IMR-90 (cell line): ENCODE measurements around the gene INCA1. TPM values are rescaled to one million over a fixed set of nuclear protein-coding genes. Genes with fewer than 3 reads are reported as not detected.

Experiments
- ATAC-seq: fragments of 200-7000 bp; cut with Tn5 transposase; 2 replicates; pipeline ENCODE4 v1.9.1; 2020; ENCODE audit warnings: low read depth, mild to moderate bottlenecking, moderate library complexity
- BruUV-seq: library from RNA; stranded (reverse); fragments of 400-500 nt; replicated peaks from 2 replicates; lab custom pipeline; 2021; lab: Mats Ljungman, UMichigan
- CTCF ChIA-PET: fragments of 300-600 bp; formaldehyde crosslinking; extraction: SDS; loops from one replicate; lab custom pipeline; 2021; ENCODE audit warnings: antibody characterized with exemption; lab: Yijun Ruan, JAX
- POLR2A ChIA-PET: fragments of 300-600 bp; sonication (Branson Sonifier 250); formaldehyde crosslinking; loops from one replicate; lab custom pipeline; 2022; ENCODE audit warnings: antibody characterized with exemption; ENCODE audit not compliant: unreplicated experiment; lab: Charles Lee
- DNase-seq: peaks from one replicate; pipeline ENCODE4 v3.0.0; 2013
- H2AFZ ChIP-seq: replicated peaks from 2 replicates; pipeline ENCODE3; 2013; ENCODE audit warnings: low read length, mild to moderate bottlenecking; ENCODE audit not compliant: poor library complexity
- H2AK5ac ChIP-seq: 2 replicates; pipeline ENCODE4 v1.6.1; 2013; ENCODE audit warnings: low read depth, low read length, inconsistent platforms
- H2AK9ac ChIP-seq: replicated peaks from 2 replicates; pipeline ENCODE3; 2013; ENCODE audit warnings: mild to moderate bottlenecking, low read depth, low read length, moderate library complexity; ENCODE audit not compliant: poor library complexity
- H2BK120ac ChIP-seq: 2 replicates; pipeline ENCODE4 v1.6.1; 2013; ENCODE audit warnings: low read depth, low read length, inconsistent platforms
- H2BK15ac ChIP-seq: 3 replicates; pipeline ENCODE4 v1.6.1; 2013; ENCODE audit warnings: low read depth, low read length, inconsistent platforms
- H2BK20ac ChIP-seq: 2 replicates; pipeline ENCODE4 v1.6.1; 2013; ENCODE audit warnings: low read depth, mild to moderate bottlenecking, inconsistent platforms, low read length, moderate library complexity
- H2BK5ac ChIP-seq: 2 replicates; pipeline ENCODE4 v1.6.1; 2013; ENCODE audit warnings: mild to moderate bottlenecking, low read depth, low read length, inconsistent platforms; ENCODE audit not compliant: poor library complexity, severe bottlenecking
- H3K14ac ChIP-seq: replicated peaks from 2 replicates; pipeline ENCODE4 v1.6.1; 2013; ENCODE audit warnings: low read depth, low read length, inconsistent platforms
- H3K18ac ChIP-seq: 2 replicates; pipeline ENCODE4 v1.6.1; 2013; ENCODE audit warnings: low read depth, low read length, control low read depth
- H3K23ac ChIP-seq: 2 replicates; pipeline ENCODE4 v1.6.1; 2013; ENCODE audit warnings: low read depth, low read length, inconsistent platforms
- H3K27ac ChIP-seq: 2 replicates; pipeline ENCODE4 v1.5.1; 2013; ENCODE audit warnings: mild to moderate bottlenecking, control low read depth, low read length; ENCODE audit not compliant: insufficient read depth
- H3K27me3 ChIP-seq: 2 replicates; pipeline ENCODE4 v1.6.1; 2013; ENCODE audit warnings: low read length; ENCODE audit not compliant: control insufficient read depth, insufficient read depth
- H3K36me3 ChIP-seq: 2 replicates; pipeline ENCODE4 v1.6.1; 2013; ENCODE audit warnings: low read length, mixed read lengths; ENCODE audit not compliant: control insufficient read depth, insufficient read depth
- H3K4ac ChIP-seq: 2 replicates; pipeline ENCODE4 v1.6.1; 2013; ENCODE audit warnings: low read depth, low read length, inconsistent platforms
- H3K4me1 ChIP-seq: 2 replicates; pipeline ENCODE4 v1.6.1; 2013; ENCODE audit warnings: low read length, mixed read lengths; ENCODE audit not compliant: control insufficient read depth, insufficient read depth
- H3K4me2 ChIP-seq: 2 replicates; pipeline ENCODE4 v1.6.1; 2013; ENCODE audit warnings: low read depth, mild to moderate bottlenecking, control low read depth, low read length, moderate library complexity
- H3K4me3 ChIP-seq: 2 replicates; pipeline ENCODE4 v1.5.1; 2013; ENCODE audit warnings: low read depth, mild to moderate bottlenecking, control low read depth, low read length, moderate library complexity; ENCODE audit not compliant: insufficient read depth
- H3K56ac ChIP-seq: 2 replicates; pipeline ENCODE4 v1.6.1; 2013; ENCODE audit warnings: low read length, inconsistent platforms; ENCODE audit not compliant: insufficient read depth; ENCODE audit errors: extremely low read depth
- H3K79me1 ChIP-seq, 2 experiments: 2 replicates each; pipeline ENCODE4 v1.6.1; 2013; ENCODE audit warnings: low read length in 2 of 2, inconsistent platforms in 1 of 2, low read depth in 1 of 2
- H3K9ac ChIP-seq: 2 replicates; pipeline ENCODE4 v1.6.1; 2013; ENCODE audit warnings: low read depth, low read length, control low read depth
- H3K9me1 ChIP-seq: 2 replicates; pipeline ENCODE4 v1.6.1; 2013; ENCODE audit warnings: low read length, inconsistent platforms; ENCODE audit not compliant: insufficient read depth
- H3K9me3 ChIP-seq: 2 replicates; pipeline ENCODE4 v1.6.1; 2013; ENCODE audit warnings: low read length; ENCODE audit not compliant: control insufficient read depth, insufficient read depth
- H4K20me1 ChIP-seq: 2 replicates; pipeline ENCODE4 v1.6.1; 2013; ENCODE audit warnings: low read length, inconsistent platforms; ENCODE audit not compliant: insufficient read depth
- H4K5ac ChIP-seq: 2 replicates; pipeline ENCODE4 v1.6.1; 2013; ENCODE audit warnings: mild to moderate bottlenecking, low read depth, low read length, control low read depth
- H4K8ac ChIP-seq, 2 experiments: 2 replicates each; pipeline ENCODE4 v1.6.1; 2013; ENCODE audit warnings: low read depth in 2 of 2, low read length in 2 of 2, control low read depth in 1 of 2, inconsistent platforms in 1 of 2
- H4K91ac ChIP-seq: 2 replicates; pipeline ENCODE4 v1.6.1; 2013; ENCODE audit warnings: low read depth, low read length, inconsistent platforms; ENCODE audit not compliant: insufficient read depth
- BHLHE40 ChIP-seq: fragments of 150-350 bp; IDR thresholded peaks from 2 replicates; pipeline ENCODE4 v1.6.1; 2016; ENCODE audit warnings: mild to moderate bottlenecking, low read depth, low read length
- CEBPB ChIP-seq: IDR thresholded peaks from 2 replicates; pipeline ENCODE4 v1.6.1; 2012; ENCODE audit warnings: low read depth, low read length, improper control_type of control experiment
- CHD1 ChIP-seq: IDR thresholded peaks from 2 replicates; pipeline ENCODE4 v1.6.1; 2012; ENCODE audit warnings: low read depth, low read length, improper control_type of control experiment
- FOS ChIP-seq: fragments of 150-350 bp; IDR thresholded peaks from 2 replicates; pipeline ENCODE4 v1.6.1; 2016; ENCODE audit warnings: low read depth, low read length
- MAFK ChIP-seq: IDR thresholded peaks from 2 replicates; pipeline ENCODE4 v1.6.1; 2012; ENCODE audit warnings: low read depth, low read length, improper control_type of control experiment
- MAZ ChIP-seq: IDR thresholded peaks from 2 replicates; pipeline ENCODE4 v1.6.1; 2012; ENCODE audit warnings: low read depth, mild to moderate bottlenecking, low read length, improper control_type of control experiment, moderate library complexity, borderline replicate concordance
- MXI1 ChIP-seq: IDR thresholded peaks from 2 replicates; pipeline ENCODE4 v1.6.1; 2012; ENCODE audit warnings: low read depth, mild to moderate bottlenecking, low read length, moderate library complexity, borderline replicate concordance
- POLR2A ChIP-seq: IDR thresholded peaks from 2 replicates; pipeline ENCODE4 v1.6.1; 2012; ENCODE audit warnings: mild to moderate bottlenecking, low read depth, low read length
- RCOR1 ChIP-seq: IDR thresholded peaks from 2 replicates; pipeline ENCODE4 v1.6.1; 2012; ENCODE audit warnings: mild to moderate bottlenecking, low read length, improper control_type of control experiment; ENCODE audit not compliant: insufficient replicate concordance
- RFX5 ChIP-seq: IDR thresholded peaks from 2 replicates; pipeline ENCODE4 v1.8.0; 2012; ENCODE audit warnings: low read depth, mild to moderate bottlenecking, low read length, moderate library complexity
- SMC3 ChIP-seq: fragments of 150-350 bp; IDR thresholded peaks from 2 replicates; pipeline ENCODE4 v1.6.1; 2016; ENCODE audit warnings: low read depth, mild to moderate bottlenecking, antibody characterized with exemption, low read length, moderate library complexity
- WGBS, 2 experiments: methylation state at CpG; one replicate each; pipeline versions ENCODE4 v1.1.5 to v1.1.7; 2013; ENCODE audit warnings: missing lambda C conversion rate in 2 of 2; ENCODE audit not compliant: insufficient read length in 1 of 2; ENCODE audit errors: extremely low coverage in 2 of 2; 5-methylcytosine and 5-hydroxymethylcytosine counted together
- dilution Hi-C: fragments of 300-500 bp; cut with HindIII; formaldehyde crosslinking; loops from one replicate; pipeline ENCODE4 v1.14.3; 2018; ENCODE audit warnings: low sequenced_read_pairs; ENCODE audit not compliant: unreplicated experiment
- in situ Hi-C: fragments of 300-500 bp; cut with MboI; formaldehyde crosslinking; loops from 3 replicates; pipeline ENCODE4 v1.14.3; 2019; ENCODE audit warnings: low sequenced_read_pairs, inconsistent platforms, mixed read lengths
- intact Hi-C: fragments of 100-400 bp; cut with micrococcal nuclease; formaldehyde crosslinking; loops from 2 replicates; pipeline ENCODE4 v1.10.0; 2022
- polyA plus RNA-seq, 3 experiments: library from polyadenylated mRNA; depleted of rRNA; stranded (reverse); fragments of >200 nt; gene quantifications; 2 replicates each; pipeline ENCODE4 v1.2.3, GENCODE V29; 2012; ENCODE audit warnings: low replicate concordance in 1 of 3
- total RNA-seq: library from RNA; depleted of rRNA; stranded (reverse); fragments of >200 nt; gene quantifications from 2 replicates; pipeline ENCODE4 v1.2.3, GENCODE V29; 2012
- TF ChIP-seq, protein P1 (sequence below): fragments of 150-350 bp; IDR thresholded peaks from 2 replicates; pipeline ENCODE4 v1.6.1; 2017; ENCODE audit warnings: mild to moderate bottlenecking, antibody characterized with exemption, low read length, low read depth
- TF ChIP-seq, protein P2 (sequence below): fragments of 150-350 bp; IDR thresholded peaks from 2 replicates; pipeline ENCODE4 v1.6.1; 2016; ENCODE audit warnings: low read depth, mild to moderate bottlenecking, low read length, moderate library complexity, borderline replicate concordance
- TF ChIP-seq, protein P3 (sequence below): conservative IDR thresholded peaks from 2 replicates; pipeline ENCODE4 v1.5.1; 2012; ENCODE audit warnings: mild to moderate bottlenecking, low read depth, low read length, improper control_type of control experiment

The INCA1 gene
- total and polyA plus RNA-seq, 2 of the 4 experiments (the other 2 are of a cell fraction): 0.18 to 0.51 TPM

DNA sequence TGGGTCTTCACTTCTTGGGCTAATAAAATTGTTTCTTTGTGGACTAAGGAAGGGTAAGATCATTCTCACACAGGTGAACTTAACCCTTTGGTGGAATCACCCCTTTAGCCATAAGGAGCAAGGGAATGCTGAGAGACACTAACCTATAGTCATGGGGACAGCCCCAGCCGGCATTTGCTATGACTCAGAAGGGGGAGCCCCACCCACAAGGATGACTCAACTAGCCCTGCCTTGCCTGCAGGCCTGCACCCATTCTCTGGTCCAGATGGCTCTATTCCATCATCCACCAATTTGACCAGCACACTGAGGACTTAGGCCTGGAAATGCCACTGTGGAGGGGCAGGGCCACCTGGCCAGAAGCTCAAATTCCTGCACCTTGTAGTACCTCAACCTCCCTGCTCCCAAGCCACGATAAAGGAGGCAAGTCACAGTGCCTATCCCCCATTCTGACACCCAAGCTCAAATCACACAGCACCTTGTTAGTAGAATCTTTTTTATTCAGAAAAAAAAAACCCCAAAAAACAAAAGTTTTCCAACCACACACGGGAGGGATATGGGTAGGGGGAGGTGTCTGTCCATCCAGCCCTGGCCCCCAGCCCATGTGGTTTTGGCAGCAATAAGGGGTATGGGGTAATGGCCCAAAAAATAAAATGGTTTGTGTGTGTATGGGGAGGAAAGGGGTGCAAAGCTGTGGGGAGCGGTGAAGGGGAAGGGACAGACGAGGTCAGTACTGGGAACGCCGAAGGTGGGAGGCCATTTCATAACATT is 52.0 kb downstream of the INCA1 start:
- Histone ChIP-seq H3K27ac (peak overlapping the region; percentile 96), H4K20me1 (peaks cover 66% of the 10 kb centered on the region), H3K14ac (peak overlapping the region; percentile 95; the same call in 1 of the 2 replicates), H2AK5ac (peak overlapping the region; percentile 94), H3K56ac (peak overlapping the region; percentile 26; the same call in 1 of the 2 replicates), H4K91ac (no peak overlapping the region), H3K79me1 (peaks cover 12 to 47% of the 10 kb centered on the region in 2 experiments; a peak in 3 of 4 replicates), H3K4me1 (peaks cover 16% of the 10 kb centered on the region), H3K4me2 (peak overlapping the region; percentile 78), H4K8ac (no peak overlapping the region; a peak in 1 of 4 replicates), H2AK9ac (peak overlapping the region; percentile 46), H3K9me3 (no peaks in the 10 kb centered on the region), H2AFZ (no peak overlapping the region), H3K4ac (peak overlapping the region; percentile 74), H2BK15ac (no peak overlapping the region), H3K9me1 (peaks cover 9% of the 10 kb centered on the region; the same call in 1 of the 2 replicates), H2BK120ac (no peak overlapping the region), H3K36me3 (peaks cover 41% of the 10 kb centered on the region), H2BK5ac (peak overlapping the region; percentile 98), H3K9ac (peak overlapping the region; percentile 97), H4K5ac (no peak overlapping the region), H2BK20ac (no peak overlapping the region), H3K18ac (no peak overlapping the region), H3K27me3 (no peaks in the 10 kb centered on the region), H3K23ac (peak overlapping the region; percentile 65), H3K4me3 (no peak overlapping the region)
- ATAC-seq: peak; percentile 10
- 0 to 100% methylated on average over 1 of the region's 7 CpGs for WGBS, 2 experiments
- intact Hi-C loops: no loop called here
- dilution Hi-C loops: no loop called here
- no TSS peak for BruUV-seq
- POLR2A ChIA-PET: interaction anchor here (0.7 to 2.2 kb wide), 3 partner anchors 22 to 52 kb away, joined by 3 to 6 read pairs (median 4); partner anchors contain the start of genes CAMTA2, INCA1 and SPAG7
- peak; percentile 93 for DNase-seq
- in situ Hi-C loops: no loop called here
- CTCF ChIA-PET: no interaction called here
- TF ChIP-seq RCOR1: no peak
- no peak for TF ChIP-seq SMC3
- no peak for TF ChIP-seq MAFK
- TF ChIP-seq, protein P1, sequence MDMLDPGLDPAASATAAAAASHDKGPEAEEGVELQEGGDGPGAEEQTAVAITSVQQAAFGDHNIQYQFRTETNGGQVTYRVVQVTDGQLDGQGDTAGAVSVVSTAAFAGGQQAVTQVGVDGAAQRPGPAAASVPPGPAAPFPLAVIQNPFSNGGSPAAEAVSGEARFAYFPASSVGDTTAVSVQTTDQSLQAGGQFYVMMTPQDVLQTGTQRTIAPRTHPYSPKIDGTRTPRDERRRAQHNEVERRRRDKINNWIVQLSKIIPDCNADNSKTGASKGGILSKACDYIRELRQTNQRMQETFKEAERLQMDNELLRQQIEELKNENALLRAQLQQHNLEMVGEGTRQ: no peak
- peak; percentile 98 for TF ChIP-seq FOS
- no peak for TF ChIP-seq CHD1
- TF ChIP-seq, protein P2, sequence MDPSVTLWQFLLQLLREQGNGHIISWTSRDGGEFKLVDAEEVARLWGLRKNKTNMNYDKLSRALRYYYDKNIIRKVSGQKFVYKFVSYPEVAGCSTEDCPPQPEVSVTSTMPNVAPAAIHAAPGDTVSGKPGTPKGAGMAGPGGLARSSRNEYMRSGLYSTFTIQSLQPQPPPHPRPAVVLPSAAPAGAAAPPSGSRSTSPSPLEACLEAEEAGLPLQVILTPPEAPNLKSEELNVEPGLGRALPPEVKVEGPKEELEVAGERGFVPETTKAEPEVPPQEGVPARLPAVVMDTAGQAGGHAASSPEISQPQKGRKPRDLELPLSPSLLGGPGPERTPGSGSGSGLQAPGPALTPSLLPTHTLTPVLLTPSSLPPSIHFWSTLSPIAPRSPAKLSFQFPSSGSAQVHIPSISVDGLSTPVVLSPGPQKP: no peak
- peak; percentile 62; the same call in 1 of the 2 replicates for TF ChIP-seq MXI1
- no peak for TF ChIP-seq RFX5
- peak; percentile 34 for TF ChIP-seq POLR2A
- peak; percentile 32; the same call in 1 of the 2 replicates for TF ChIP-seq MAZ
- TF ChIP-seq, protein P3, sequence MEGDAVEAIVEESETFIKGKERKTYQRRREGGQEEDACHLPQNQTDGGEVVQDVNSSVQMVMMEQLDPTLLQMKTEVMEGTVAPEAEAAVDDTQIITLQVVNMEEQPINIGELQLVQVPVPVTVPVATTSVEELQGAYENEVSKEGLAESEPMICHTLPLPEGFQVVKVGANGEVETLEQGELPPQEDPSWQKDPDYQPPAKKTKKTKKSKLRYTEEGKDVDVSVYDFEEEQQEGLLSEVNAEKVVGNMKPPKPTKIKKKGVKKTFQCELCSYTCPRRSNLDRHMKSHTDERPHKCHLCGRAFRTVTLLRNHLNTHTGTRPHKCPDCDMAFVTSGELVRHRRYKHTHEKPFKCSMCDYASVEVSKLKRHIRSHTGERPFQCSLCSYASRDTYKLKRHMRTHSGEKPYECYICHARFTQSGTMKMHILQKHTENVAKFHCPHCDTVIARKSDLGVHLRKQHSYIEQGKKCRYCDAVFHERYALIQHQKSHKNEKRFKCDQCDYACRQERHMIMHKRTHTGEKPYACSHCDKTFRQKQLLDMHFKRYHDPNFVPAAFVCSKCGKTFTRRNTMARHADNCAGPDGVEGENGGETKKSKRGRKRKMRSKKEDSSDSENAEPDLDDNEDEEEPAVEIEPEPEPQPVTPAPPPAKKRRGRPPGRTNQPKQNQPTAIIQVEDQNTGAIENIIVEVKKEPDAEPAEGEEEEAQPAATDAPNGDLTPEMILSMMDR: no peak
- TF ChIP-seq CEBPB: peak; percentile 36; the same call in 1 of the 2 replicates
- TF ChIP-seq BHLHE40: peak; percentile 57; the same call in 1 of the 2 replicates
